Activated gamma-delta T cell treated with anti-CD3 and anti-CD28 coated beads, Interleukin-2, amount 50 U/mL, for 16 hours (primary cell): Measurements from ENCODE around the gene FAM237B.

Experiments
- DNase-seq: peaks from one replicate; pipeline ENCODE4 v3.0.0-alpha.2; 2020; ENCODE audit warnings: low read depth

The FAM237B gene

DNA sequence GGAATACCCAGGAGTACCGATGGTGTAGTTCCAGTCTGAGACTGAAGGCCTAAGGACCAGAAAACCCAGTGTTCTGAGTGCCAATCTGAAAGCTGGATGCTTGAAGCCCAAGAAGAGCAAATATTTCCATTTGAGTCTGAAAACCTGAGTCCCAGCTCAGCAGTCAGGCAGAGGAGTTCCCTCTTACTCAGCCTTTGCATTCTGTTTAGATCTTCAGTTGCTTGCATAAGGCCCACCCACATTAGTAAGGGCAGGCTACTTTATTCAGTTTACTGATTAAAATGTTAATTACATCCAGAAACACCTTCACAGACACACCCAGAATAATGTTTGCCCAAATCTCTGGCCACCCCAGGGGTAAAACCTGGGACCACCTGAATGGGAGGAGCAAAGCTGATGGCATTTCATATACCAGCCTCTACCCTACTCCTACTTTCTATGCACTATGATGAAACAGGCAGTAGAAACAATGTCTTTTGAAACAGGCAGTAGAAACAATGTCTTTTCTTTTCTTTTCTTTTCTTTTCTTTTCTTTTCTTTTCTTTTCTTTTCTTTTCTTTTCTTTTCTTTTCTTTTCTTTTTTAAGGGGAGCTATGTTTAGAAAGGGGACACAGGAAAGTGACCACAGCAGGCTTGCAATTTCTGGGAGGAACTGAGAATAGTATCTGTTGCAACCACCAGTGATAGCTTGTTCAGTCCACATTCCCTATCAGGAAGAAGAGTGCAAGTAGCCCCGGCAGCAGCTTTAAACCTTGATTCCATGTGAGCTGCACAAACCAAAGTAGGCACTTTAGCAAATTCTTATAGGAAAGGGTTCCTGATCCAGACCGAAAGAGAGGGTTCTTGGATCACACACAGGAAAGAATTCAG, 30.6 kb downstream of the FAM237B start:
- no peak for DNase-seq

DNA sequence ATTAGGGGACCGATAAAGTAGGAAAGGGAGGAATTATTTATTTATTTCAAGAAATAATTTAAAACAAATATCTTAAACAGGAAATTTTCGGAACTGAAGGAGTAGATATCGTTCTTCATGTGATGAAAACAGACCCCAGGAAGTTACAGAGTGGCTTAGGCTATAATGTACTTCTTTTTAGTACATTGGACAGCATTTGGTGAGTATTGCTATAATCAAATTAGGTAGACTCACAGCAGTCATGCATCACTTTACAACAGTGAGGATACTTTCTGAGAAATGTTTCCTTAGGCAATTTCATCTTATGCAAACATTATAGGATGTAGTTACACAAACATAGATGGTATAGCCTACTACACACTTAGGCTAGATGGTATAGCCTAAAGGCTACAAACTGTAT, 33.0 kb downstream of the FAM237B start:
- DNase-seq = no peak

DNA sequence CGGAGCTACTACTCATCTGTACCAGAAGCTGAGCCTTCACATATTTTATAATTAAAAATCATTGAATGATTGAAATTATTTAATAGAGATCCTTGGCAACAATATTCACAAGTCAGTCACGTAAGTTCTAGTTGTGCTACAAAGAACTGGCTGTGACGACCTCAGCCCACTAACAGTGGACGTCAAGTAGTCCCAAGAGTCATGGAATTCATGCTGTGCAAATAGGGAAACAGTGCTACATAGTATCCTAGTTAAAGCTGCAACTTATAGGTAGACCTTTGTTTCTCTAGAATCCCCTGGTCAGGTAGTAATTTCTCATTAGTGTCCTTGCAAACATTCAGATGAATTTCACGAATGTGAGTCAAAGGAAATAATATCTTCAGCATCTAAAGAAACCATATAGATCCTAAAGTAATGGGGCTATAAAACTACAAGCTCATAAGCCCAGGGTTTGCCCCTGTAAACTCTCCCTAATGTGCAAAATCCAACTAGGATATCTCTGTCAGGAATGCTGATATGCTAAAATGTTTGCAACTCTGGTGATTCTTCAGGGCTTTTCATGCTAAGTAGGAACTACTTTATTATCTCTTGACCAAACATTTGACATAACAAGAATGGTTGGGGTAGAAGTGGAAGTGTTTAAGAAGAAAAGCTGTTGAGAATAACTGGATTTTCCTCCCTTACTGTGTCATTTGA, 44.9 kb downstream of the FAM237B start:
- no peak for DNase-seq

DNA sequence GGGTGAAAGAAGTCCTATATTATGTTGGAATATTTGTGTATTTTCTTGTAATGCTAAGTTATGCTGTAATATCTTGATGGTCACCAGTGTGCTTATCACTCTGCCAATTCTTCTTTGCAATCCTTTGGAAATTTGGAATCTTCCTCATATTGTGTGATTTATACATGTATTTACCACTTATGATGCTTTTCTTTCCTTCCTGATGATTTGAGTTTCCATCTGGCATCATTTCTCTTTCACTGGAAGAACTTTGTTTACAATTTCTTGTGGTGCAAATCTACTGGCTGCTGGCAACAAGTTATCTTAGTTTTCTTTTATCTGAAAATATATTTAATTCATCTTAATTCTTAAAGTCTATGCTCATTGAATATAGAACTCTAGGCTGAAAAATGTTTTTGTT, 46.9 kb downstream of the FAM237B start:
- no peak for DNase-seq

DNA sequence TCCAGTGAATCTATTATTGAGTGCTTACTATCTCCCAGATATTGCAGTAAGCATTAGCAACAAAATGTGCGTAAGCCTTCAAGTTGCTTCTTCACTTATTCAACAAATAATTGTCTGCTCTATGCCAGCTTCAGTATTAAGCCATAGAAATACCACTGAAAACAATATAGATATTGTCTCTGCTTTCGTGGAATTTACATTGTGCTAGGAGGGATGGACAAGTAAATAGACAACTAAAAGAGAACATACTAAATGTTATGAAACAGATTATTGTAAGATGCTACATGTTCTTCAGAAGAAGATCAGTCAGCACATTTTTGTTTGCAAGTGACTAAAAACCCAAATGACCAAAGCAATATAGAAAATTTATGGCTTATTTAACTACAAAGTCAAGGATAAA, 48.9 kb downstream of the FAM237B start:
- no peak for DNase-seq

DNA sequence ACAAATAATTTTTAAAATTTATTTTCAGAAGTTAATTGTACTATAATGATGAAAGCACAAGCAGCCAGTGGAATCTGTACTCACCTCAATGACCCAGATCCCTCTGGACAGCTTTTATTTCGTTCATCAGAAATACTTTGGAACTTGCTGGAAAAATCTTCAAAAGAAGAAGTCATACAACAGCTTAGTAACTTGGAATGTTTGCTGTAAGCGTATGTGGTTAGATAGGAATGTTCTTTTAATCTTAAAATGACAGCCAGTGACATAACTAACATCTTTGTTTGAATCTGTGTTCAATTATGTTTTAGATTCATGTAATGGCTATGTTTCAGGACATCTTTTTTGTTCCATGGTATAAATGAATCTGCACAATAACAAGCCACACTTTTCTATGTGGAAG, 49.4 kb downstream of the FAM237B start:
- DNase-seq = no peak

DNA sequence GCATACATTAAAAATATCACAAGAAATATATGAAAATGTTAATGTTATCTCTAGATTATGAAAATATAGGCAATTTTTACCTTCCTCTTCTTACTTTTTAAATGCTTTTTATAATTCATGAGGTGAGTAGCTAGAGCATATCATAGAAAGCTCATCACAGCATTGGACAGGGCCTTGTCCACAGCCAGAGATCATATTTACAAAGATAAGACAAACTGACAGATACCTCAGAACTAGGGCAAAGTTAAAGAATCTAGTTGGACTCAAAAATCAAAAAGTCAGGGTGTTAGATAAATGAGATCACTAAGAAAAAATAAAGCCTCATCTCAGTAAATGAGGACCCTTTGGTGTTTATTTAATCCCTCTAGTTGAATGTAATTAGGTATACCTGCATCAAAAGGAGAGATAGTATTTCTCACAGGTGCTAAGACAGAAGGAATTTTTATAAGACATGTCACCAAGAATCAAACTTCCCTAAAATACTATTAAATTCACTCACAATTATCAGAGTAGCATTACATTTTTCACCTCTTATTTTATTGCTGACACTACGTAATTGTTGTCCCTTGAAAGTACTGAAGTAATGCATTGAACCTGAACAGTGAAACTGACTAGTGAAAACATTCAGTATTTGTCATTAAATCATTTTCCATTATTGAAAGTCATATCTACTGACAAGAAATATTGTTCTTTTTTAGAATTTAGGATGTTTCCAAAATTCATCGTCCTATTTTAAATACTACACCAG, 50.5 kb downstream of the FAM237B start:
- DNase-seq = no peak

DNA sequence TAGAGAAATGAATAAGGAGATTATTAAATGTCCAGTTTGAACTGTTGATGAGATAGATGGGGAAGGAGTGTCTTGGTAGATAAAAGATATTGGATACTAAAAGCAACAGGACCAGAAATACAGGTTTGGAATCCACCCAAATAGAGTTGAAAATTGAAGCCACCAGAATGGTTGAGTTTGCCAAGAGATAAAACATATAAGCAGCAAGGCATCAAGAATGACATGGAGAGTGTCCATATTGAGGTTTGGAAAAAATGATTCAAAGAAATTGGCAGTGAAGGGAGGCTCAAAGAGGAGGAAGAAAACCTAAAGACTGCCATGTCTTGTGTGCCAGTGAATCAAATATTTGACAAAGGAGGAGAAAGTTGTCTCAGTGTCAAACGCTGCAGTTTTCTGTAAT, 51.9 kb downstream of the FAM237B start:
- DNase-seq = no peak

DNA sequence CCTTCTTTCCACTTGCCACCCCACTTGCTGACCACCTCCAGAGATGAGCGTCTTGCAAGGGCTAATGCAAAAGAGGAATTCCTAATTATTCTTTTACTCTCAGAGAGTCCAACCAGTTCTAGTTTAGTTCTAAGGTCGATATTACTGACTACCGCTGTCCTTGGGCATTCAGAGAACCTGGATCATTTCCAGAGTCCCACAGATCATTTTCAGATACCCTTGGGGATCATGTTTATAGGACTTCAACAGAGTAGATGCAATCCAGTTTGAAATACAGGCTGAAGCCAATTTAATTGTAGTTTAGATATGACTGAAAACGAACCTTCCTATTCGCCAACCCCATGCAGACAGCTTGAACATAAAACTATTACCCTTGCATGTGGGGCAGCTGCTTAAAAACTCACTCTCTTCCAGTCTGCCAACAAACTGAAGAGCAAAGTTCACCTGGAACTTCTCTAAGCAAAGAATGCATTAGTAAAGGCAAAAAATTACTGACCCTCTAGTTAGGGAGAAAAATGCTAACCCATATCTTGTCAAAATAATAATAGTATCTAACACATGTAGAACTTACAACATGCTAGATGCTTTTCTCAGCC, 53.7 kb downstream of the FAM237B start:
- no peak for DNase-seq

DNA sequence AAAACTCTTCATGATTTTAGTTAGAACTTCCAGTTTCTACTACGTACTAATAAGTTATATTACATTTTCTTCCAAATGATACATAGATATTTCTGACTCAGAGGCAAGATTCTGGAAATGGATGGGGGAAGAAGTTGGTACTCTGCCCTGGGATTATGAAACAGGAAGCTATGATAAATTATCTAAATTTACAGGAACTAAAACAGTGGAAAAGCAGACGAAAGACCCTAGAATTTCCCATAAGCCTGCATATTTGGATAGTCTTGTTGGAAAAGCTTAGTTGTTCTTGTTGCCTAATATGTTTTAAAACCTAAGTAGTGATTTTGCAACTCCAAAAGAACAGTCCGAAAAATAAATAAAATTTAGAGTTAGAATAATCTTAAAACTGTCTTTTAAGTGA, 54.3 kb downstream of the FAM237B start:
- DNase-seq = no peak
